IMR-90 (cell line): ENCODE measurements around the gene TRAF4. TPM values are rescaled to one million over a fixed set of nuclear protein-coding genes. Genes with fewer than 3 reads are reported as not detected.

Experiments used
- ATAC-seq: fragments of 200-7000 bp; cut with Tn5 transposase; 2 replicates; pipeline ENCODE4 v1.9.1; 2020; ENCODE audit warnings: low read depth, mild to moderate bottlenecking, moderate library complexity
- BruUV-seq: library from RNA; stranded (reverse); fragments of 400-500 nt; replicated peaks from 2 replicates; lab custom pipeline; 2021; lab: Mats Ljungman, UMichigan
- CTCF ChIA-PET: fragments of 300-600 bp; formaldehyde crosslinking; extraction: SDS; loops from one replicate; lab custom pipeline; 2021; ENCODE audit warnings: antibody characterized with exemption; lab: Yijun Ruan, JAX
- POLR2A ChIA-PET: fragments of 300-600 bp; sonication (Branson Sonifier 250); formaldehyde crosslinking; loops from one replicate; lab custom pipeline; 2022; ENCODE audit warnings: antibody characterized with exemption; ENCODE audit not compliant: unreplicated experiment; lab: Charles Lee
- DNase-seq: peaks from one replicate; pipeline ENCODE4 v3.0.0; 2013
- H2AFZ ChIP-seq: replicated peaks from 2 replicates; pipeline ENCODE3; 2013; ENCODE audit warnings: low read length, mild to moderate bottlenecking; ENCODE audit not compliant: poor library complexity
- H2AK5ac ChIP-seq: 2 replicates; pipeline ENCODE4 v1.6.1; 2013; ENCODE audit warnings: low read depth, low read length, inconsistent platforms
- H2AK9ac ChIP-seq: replicated peaks from 2 replicates; pipeline ENCODE3; 2013; ENCODE audit warnings: mild to moderate bottlenecking, low read depth, low read length, moderate library complexity; ENCODE audit not compliant: poor library complexity
- H2BK120ac ChIP-seq: 2 replicates; pipeline ENCODE4 v1.6.1; 2013; ENCODE audit warnings: low read depth, low read length, inconsistent platforms
- H2BK15ac ChIP-seq: 3 replicates; pipeline ENCODE4 v1.6.1; 2013; ENCODE audit warnings: low read depth, low read length, inconsistent platforms
- H2BK20ac ChIP-seq: 2 replicates; pipeline ENCODE4 v1.6.1; 2013; ENCODE audit warnings: low read depth, mild to moderate bottlenecking, inconsistent platforms, low read length, moderate library complexity
- H2BK5ac ChIP-seq: 2 replicates; pipeline ENCODE4 v1.6.1; 2013; ENCODE audit warnings: mild to moderate bottlenecking, low read depth, low read length, inconsistent platforms; ENCODE audit not compliant: poor library complexity, severe bottlenecking
- H3K14ac ChIP-seq: replicated peaks from 2 replicates; pipeline ENCODE4 v1.6.1; 2013; ENCODE audit warnings: low read depth, low read length, inconsistent platforms
- H3K18ac ChIP-seq: 2 replicates; pipeline ENCODE4 v1.6.1; 2013; ENCODE audit warnings: low read depth, low read length, control low read depth
- H3K23ac ChIP-seq: 2 replicates; pipeline ENCODE4 v1.6.1; 2013; ENCODE audit warnings: low read depth, low read length, inconsistent platforms
- H3K27ac ChIP-seq: 2 replicates; pipeline ENCODE4 v1.5.1; 2013; ENCODE audit warnings: mild to moderate bottlenecking, control low read depth, low read length; ENCODE audit not compliant: insufficient read depth
- H3K27me3 ChIP-seq: 2 replicates; pipeline ENCODE4 v1.6.1; 2013; ENCODE audit warnings: low read length; ENCODE audit not compliant: control insufficient read depth, insufficient read depth
- H3K36me3 ChIP-seq: 2 replicates; pipeline ENCODE4 v1.6.1; 2013; ENCODE audit warnings: low read length, mixed read lengths; ENCODE audit not compliant: control insufficient read depth, insufficient read depth
- H3K4ac ChIP-seq: 2 replicates; pipeline ENCODE4 v1.6.1; 2013; ENCODE audit warnings: low read depth, low read length, inconsistent platforms
- H3K4me1 ChIP-seq: 2 replicates; pipeline ENCODE4 v1.6.1; 2013; ENCODE audit warnings: low read length, mixed read lengths; ENCODE audit not compliant: control insufficient read depth, insufficient read depth
- H3K4me2 ChIP-seq: 2 replicates; pipeline ENCODE4 v1.6.1; 2013; ENCODE audit warnings: low read depth, mild to moderate bottlenecking, control low read depth, low read length, moderate library complexity
- H3K4me3 ChIP-seq: 2 replicates; pipeline ENCODE4 v1.5.1; 2013; ENCODE audit warnings: low read depth, mild to moderate bottlenecking, control low read depth, low read length, moderate library complexity; ENCODE audit not compliant: insufficient read depth
- H3K56ac ChIP-seq: 2 replicates; pipeline ENCODE4 v1.6.1; 2013; ENCODE audit warnings: low read length, inconsistent platforms; ENCODE audit not compliant: insufficient read depth; ENCODE audit errors: extremely low read depth
- H3K79me1 ChIP-seq, 2 experiments: 2 replicates each; pipeline ENCODE4 v1.6.1; 2013; ENCODE audit warnings: low read length in 2 of 2, inconsistent platforms in 1 of 2, low read depth in 1 of 2
- H3K9ac ChIP-seq: 2 replicates; pipeline ENCODE4 v1.6.1; 2013; ENCODE audit warnings: low read depth, low read length, control low read depth
- H3K9me1 ChIP-seq: 2 replicates; pipeline ENCODE4 v1.6.1; 2013; ENCODE audit warnings: low read length, inconsistent platforms; ENCODE audit not compliant: insufficient read depth
- H3K9me3 ChIP-seq: 2 replicates; pipeline ENCODE4 v1.6.1; 2013; ENCODE audit warnings: low read length; ENCODE audit not compliant: control insufficient read depth, insufficient read depth
- H4K20me1 ChIP-seq: 2 replicates; pipeline ENCODE4 v1.6.1; 2013; ENCODE audit warnings: low read length, inconsistent platforms; ENCODE audit not compliant: insufficient read depth
- H4K5ac ChIP-seq: 2 replicates; pipeline ENCODE4 v1.6.1; 2013; ENCODE audit warnings: mild to moderate bottlenecking, low read depth, low read length, control low read depth
- H4K8ac ChIP-seq, 2 experiments: 2 replicates each; pipeline ENCODE4 v1.6.1; 2013; ENCODE audit warnings: low read depth in 2 of 2, low read length in 2 of 2, control low read depth in 1 of 2, inconsistent platforms in 1 of 2
- H4K91ac ChIP-seq: 2 replicates; pipeline ENCODE4 v1.6.1; 2013; ENCODE audit warnings: low read depth, low read length, inconsistent platforms; ENCODE audit not compliant: insufficient read depth
- ELK1 ChIP-seq: fragments of 150-350 bp; IDR thresholded peaks from 2 replicates; pipeline ENCODE4 v1.6.1; 2016; ENCODE audit warnings: low read depth, mild to moderate bottlenecking, low read length, moderate library complexity, borderline replicate concordance
- MAFK ChIP-seq: IDR thresholded peaks from 2 replicates; pipeline ENCODE4 v1.6.1; 2012; ENCODE audit warnings: low read depth, low read length, improper control_type of control experiment
- RCOR1 ChIP-seq: IDR thresholded peaks from 2 replicates; pipeline ENCODE4 v1.6.1; 2012; ENCODE audit warnings: mild to moderate bottlenecking, low read length, improper control_type of control experiment; ENCODE audit not compliant: insufficient replicate concordance
- WGBS, 2 experiments: methylation state at CpG; one replicate each; pipeline versions ENCODE4 v1.1.5 to v1.1.7; 2013; ENCODE audit warnings: missing lambda C conversion rate in 2 of 2; ENCODE audit not compliant: insufficient read length in 1 of 2; ENCODE audit errors: extremely low coverage in 2 of 2; 5-methylcytosine and 5-hydroxymethylcytosine counted together
- dilution Hi-C: fragments of 300-500 bp; cut with HindIII; formaldehyde crosslinking; loops from one replicate; pipeline ENCODE4 v1.14.3; 2018; ENCODE audit warnings: low sequenced_read_pairs; ENCODE audit not compliant: unreplicated experiment
- in situ Hi-C: fragments of 300-500 bp; cut with MboI; formaldehyde crosslinking; loops from 3 replicates; pipeline ENCODE4 v1.14.3; 2019; ENCODE audit warnings: low sequenced_read_pairs, inconsistent platforms, mixed read lengths
- intact Hi-C: fragments of 100-400 bp; cut with micrococcal nuclease; formaldehyde crosslinking; loops from 2 replicates; pipeline ENCODE4 v1.10.0; 2022
- polyA plus RNA-seq, 3 experiments: library from polyadenylated mRNA; depleted of rRNA; stranded (reverse); fragments of >200 nt; gene quantifications; 2 replicates each; pipeline ENCODE4 v1.2.3, GENCODE V29; 2012; ENCODE audit warnings: low replicate concordance in 1 of 3
- total RNA-seq: library from RNA; depleted of rRNA; stranded (reverse); fragments of >200 nt; gene quantifications from 2 replicates; pipeline ENCODE4 v1.2.3, GENCODE V29; 2012

TRAF4 gene
- total and polyA plus RNA-seq, 2 of the 4 experiments (the other 2 are of a cell fraction) = 36.9 to 63.2 TPM

- in situ Hi-C loops (no loop called here), dilution Hi-C loops (no loop called here), intact Hi-C loops (no loop called here)
- Histone ChIP-seq H2AK5ac (no peak overlapping the region), H3K4ac (no peak overlapping the region), H3K9ac (no peak overlapping the region), H3K4me1 (peaks cover 2% of the 10 kb centered on the region; the same call in 1 of the 2 replicates), H2BK5ac (no peak overlapping the region), H2AK9ac (no peak overlapping the region), H3K4me3 (no peak overlapping the region), H3K36me3 (peaks cover 49% of the 10 kb centered on the region), H3K79me1 (peaks cover 6 to 12% of the 10 kb centered on the region in 2 experiments; a peak in 3 of 4 replicates), H4K91ac (no peak overlapping the region), H3K18ac (no peak overlapping the region), H2BK120ac (no peak overlapping the region), H3K56ac (no peak overlapping the region), H3K9me1 (peaks cover 8% of the 10 kb centered on the region), H4K20me1 (no peaks in the 10 kb centered on the region), H3K14ac (no peak overlapping the region), H3K23ac (no peak overlapping the region), H3K27me3 (no peaks in the 10 kb centered on the region), H3K9me3 (no peaks in the 10 kb centered on the region), H2AFZ (no peak overlapping the region), H3K27ac (no peak overlapping the region), H3K4me2 (no peak overlapping the region), H2BK20ac (no peak overlapping the region), H4K8ac (no peak overlapping the region), H4K5ac (no peak overlapping the region), H2BK15ac (no peak overlapping the region)
- ChIA-PET POLR2A (no interaction called here), CTCF (no interaction called here)
- no CpG with 5 or more reads among the region's 10 CpGs for WGBS, 2 experiments
- no peak for ATAC-seq
- TF ChIP-seq MAFK (no peak), RCOR1 (no peak), ELK1 (no peak)
- no peak for DNase-seq
- no TSS peak for BruUV-seq
Observed at GRCh38 chr17:28705728-28706334, 38.0 kb upstream of the TRAF4 start.
